Kidney capillary endothelial cell (primary cell): Measurements from ENCODE around the gene MNAT1.
A peak's percentile ranks its signal among the peaks of the same experiment; 100 is the strongest.
"Not testable (repeated sequence)": the region's sequence is repeated elsewhere in the genome, so short reads cannot be mapped to it uniquely, and the experiment has no call there.

Source experiments
- DNase-seq: peaks from one replicate; pipeline ENCODE4 v3.0.0-alpha.2; 2018; ENCODE audit warnings: low spot score

MNAT1 gene

GRCh38 chr14:60882219-60882618 is 147.7 kb downstream of the MNAT1 start:
- no peak for DNase-seq

GRCh38 chr14:60884134-60884533 is 149.6 kb downstream of the MNAT1 start:
- no peak for DNase-seq

DNA sequence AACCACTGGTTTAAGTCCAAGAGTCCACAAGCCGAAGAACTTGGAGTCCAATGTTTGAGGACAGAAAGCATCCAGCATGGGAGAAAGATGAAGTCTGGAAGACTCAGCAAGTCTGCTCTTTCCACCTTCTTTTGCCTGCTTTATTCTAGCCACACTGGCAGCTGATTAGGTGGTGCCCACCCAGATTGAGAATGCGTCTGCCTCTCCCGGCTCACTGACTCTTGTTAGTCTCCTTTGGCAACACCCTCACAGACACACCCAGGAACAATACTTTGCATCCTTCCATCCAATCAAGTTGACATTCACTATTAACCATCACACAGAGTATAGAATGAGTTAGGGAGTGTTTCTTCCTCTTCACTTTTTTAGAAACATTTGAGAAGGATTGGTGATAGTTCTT is 156.1 kb downstream of the MNAT1 start:
- DNase-seq: not testable (repeated sequence)

DNA sequence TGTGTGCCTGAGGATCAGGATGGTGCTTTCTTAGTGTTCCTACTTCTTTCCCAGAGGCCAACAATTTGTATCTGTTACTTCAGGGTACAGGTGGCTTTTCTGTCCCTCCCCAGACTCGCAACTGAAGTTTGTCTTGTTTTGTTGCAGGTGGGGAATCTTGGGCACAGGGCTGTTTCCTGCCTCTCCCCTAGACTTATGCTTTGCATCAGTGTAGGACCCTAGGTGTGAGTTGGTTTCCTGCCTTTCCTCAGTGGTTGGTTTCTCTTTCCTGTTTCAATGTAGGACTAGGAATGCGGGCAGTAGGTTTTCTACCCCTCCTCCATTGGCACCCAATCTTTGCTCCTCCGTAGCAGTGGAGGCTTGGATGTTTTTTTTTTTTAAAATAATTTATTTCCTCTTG is 159.3 kb downstream of the MNAT1 start:
- DNase-seq: no peak

GRCh38 chr14:60904381-60904780 is 169.8 kb downstream of the MNAT1 start:
- no peak for DNase-seq

DNA sequence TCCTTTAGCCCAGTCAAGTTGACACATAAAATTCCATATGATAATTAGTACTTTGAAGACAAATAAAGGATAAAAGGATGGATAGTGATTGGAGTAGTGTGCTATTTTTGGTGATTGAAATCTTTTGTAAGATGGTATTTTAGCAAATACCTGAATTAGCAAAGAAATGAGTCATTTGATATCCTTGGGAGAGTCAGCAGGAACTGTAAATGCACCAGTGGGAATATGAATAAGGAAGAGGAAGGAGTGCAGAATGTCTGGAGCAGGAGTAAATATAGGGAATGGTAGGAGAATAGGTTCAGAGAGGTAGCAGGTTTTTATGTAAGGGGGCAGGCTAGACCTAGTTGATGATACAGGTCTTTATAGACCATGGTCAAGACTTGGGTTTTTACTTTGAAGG is 171.4 kb downstream of the MNAT1 start:
- DNase-seq: peak; percentile 6

DNA sequence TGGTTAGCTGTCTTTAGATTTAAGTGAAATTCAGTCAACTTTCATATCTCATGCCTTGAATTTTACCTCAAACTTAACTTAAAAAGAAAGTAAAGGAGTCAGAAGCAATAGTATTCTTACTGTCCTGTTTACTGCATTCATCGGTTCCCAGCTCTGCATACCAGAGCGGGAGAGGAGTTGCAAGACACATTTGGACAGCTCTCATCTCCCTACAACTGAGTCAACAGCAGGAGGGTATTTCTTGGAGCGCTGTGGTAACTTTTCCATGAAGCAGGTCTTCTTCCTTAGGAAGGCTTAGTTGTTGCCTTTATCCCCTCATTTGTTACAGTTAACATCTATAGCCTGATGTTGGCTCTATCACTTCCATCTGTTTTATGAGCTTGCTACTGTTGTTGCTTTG is 181.2 kb downstream of the MNAT1 start:
- DNase-seq: no peak

DNA sequence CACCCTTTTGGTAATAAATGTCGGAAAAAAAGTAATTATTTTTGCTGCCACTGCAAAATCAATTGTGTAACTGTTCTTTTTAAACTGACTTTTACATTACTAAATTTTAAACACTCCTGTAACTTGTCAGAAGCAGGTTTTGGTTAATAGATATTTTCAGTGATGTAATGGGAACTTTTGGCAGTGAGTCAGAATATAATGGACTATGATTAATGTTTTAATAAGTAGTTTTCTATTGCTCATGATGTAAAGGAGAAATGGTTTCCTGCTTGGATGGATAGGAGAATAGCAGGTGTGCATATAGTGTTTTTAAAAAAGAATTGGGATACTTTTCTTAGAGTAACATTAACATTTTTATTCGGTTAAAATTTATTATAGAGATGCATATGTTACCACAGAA is 187.5 kb downstream of the MNAT1 start:
- peak; percentile 7 for DNase-seq

DNA sequence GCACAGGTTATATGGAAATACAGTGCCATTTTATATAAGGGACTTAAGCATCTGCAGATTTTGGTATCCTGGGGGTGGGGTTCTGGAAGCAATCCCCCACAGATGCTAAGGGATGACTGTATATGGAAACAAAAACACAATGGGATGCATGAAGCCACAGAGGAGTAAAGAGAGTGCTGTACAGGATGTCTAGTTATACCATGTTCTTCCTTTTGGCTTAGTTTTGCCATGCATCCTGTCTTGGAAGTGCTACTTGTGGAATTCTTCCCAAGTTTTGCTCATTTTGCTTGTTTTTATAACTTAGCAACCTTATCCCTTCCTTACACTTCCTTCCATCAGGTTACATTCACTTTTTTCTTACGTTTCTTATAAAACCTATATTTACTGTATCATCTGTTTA is 190.7 kb downstream of the MNAT1 start:
- peak; percentile 15 for DNase-seq

DNA sequence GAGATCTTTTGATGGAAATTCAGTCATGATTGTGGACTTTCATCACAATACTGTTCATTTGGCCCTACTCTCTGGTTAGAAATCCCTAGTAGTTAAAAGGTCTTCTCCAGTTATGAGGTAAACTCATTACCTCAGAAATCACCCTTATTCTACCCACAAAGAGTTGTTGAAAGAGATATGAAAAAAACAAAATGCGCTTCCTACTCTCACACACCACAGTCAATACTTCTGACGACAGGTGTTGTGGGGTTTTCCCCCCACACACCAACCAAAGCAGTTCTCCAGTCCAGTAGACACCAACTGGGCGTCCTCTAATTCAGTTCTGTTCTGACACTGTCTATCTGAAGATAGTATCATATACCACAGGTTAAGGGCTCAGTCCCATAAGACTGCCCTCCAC is 191.4 kb downstream of the MNAT1 start:
- no peak for DNase-seq

- no peak for DNase-seq
Measured at GRCh38 chr14:60931218-60931617, 196.7 kb downstream of the MNAT1 start.

DNA sequence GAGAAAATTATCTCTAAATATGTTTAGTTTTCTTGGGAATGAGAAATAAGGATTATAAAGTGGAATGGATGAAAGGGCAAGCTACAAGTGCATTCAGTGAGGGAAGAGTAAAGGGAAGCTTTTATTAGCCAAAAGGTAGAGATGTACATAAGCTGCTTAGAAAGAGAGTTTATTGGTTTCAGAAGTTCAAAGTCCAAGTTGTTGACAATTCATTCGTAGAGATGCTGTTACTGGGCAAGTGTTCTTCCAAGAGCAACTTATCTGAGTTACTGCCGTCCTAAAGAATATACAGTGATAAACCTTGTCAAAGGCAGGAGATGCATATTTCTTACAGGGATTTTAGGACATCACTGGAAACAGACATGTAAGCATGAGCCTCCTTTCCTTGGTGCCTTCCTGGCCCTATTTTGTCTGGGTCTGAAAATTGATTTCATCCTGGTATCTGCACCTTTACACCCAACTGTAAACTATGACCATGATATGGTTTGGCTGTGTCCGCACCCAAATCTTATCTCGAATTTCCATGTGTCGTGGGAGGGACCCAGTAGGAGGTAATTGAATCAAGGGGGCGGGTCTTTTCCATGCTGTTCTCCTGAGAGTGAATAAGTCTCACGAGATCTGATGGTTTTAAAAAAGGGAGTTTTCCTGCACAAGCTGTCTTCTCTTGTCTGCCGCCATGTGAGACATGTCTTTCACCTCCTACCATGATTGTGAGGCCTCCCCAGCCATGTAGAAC is 199.5 kb downstream of the MNAT1 start:
- no peak for DNase-seq

GRCh38 chr14:60935319-60935718 is 200.8 kb downstream of the MNAT1 start:
- no peak for DNase-seq

DNA sequence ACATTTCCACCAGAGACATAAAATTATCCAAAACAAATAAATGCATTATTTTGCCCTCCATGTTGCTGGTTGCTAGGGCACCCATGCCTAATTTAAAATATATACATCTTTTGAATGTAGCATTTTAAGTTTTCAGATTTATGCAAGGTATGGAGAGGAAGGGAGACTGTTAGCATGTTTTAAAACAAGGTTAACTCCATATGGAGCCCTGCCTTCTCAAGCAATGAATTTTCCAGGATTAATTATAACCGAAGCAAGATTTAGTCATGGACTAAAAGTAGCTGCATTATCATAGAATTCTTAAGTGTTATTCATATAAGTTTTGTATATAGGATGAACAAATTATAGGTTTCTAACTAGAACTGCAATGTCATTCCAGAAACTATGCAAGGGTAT is 209.1 kb downstream of the MNAT1 start:
- no peak for DNase-seq

DNA sequence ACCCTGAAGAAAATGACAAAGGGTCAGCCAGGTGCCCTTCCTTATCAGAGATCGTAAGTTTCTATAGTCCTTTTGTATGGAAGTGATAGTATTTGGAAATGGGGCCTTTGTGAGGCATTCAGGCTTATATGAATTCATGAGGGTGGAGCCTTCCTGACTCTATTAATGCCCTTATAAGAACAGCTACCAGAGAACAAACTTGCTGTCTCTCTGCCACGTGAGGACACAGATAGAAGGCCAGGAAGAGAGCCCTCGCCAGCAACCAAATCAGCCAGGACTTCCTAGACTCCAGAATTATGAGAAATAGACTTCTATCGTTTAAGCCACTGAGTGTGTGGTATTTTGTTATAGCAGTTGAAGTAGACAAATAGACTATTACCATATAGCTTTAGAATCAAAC is 209.6 kb downstream of the MNAT1 start:
- no peak for DNase-seq

GRCh38 chr14:60945984-60946383 is 211.4 kb downstream of the MNAT1 start:
- no peak for DNase-seq

DNA sequence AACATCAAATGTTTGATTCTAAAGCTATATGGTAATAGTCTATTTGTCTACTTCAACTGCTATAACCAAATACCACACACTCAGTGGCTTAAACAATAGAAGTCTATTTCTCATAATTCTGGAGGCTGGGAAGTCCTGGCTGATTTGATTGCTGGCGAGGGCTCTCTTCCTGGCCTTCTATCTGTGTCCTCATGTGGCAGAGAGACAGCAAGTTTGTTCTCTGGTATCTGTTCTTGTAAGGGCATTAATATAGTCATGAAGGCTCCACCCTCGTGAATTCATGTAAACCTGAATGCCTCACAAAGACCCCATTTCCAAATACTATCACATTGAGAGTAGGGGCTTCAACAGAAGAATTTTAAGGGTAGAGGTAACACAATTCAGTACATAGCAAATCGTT is 212.2 kb downstream of the MNAT1 start:
- DNase-seq: no peak

- no peak for DNase-seq
Measured at GRCh38 chr14:60951776-60952435, 217.3 kb downstream of the MNAT1 start.

DNA sequence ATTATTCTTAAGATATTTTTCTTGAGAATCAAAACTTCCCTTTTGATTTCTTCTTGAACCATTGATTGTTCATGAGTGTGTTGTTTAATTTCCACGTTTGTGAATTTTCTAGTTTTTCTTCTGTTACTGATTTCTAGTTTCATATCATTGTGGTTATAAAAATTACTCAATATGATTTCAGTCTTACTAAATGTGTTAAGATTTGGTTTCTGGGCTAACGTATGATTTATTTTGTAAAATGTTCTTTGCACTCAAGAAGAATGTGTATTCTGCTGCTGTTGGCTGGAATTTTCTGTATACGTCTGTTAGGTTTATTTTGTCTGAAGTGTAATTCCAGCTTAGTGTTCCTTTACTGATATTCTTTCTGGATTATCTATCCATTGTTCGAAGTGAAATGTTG is 221.6 kb downstream of the MNAT1 start:
- DNase-seq: no peak

DNA sequence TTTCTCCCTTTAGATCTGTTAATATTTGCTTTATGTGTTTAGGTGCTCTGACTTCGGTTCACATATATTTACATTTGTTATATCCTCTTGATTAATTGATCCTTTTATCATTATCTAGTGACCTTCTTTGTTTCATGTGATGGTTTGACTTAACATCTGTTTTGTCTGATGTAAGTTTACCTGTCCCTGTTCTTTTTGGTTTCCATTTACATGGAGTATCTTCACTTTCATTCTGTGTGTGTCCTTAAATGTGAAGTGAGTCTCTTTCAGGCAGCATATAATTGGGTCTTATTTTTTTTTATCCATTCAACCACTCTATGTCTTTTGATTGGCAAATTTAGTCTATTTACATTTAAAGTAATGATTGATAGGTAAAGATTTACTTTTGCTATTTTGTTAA is 222.1 kb downstream of the MNAT1 start:
- DNase-seq: no peak

DNA sequence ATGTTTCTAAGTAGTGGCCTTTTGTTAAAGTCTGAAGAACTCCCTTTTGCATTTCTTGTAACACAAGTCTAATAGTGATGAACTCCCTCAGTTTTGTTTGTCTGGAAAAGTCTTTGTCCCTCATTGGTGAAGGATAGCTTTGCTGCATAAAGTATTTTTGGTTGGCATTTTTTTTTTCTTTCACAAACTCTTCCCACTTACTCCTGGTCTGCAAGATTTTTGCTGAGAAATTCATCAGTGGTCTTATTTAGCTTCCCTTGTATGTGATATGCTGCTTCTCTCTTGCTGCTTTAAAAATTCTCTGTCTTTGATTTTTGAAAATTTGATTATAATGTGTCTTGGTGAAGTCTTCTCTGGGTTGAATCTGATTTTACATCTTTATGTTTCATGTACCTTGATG is 223.6 kb downstream of the MNAT1 start:
- no peak for DNase-seq

DNA sequence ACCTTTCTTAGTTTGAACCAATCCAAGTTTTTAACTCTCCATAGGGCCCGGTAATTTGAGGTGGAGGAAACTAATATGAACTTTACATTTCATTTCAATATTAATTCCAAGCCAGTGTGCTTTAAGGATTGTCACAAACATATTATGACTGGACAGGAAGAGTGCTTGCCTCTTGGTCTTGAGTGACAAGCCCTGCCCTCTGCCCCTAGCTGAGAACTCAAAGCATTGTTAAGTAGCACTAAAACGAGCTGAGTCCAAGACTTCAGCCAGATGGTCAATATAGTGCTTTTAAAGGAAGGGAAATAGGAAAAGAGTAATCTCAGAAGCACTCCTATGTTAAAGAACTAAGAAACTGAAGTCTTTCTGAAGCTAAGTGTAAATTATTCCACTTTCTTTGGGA is 229.2 kb downstream of the MNAT1 start:
- DNase-seq: no peak

GRCh38 chr14:60964904-60965303 is 230.3 kb downstream of the MNAT1 start:
- DNase-seq: no peak

DNA sequence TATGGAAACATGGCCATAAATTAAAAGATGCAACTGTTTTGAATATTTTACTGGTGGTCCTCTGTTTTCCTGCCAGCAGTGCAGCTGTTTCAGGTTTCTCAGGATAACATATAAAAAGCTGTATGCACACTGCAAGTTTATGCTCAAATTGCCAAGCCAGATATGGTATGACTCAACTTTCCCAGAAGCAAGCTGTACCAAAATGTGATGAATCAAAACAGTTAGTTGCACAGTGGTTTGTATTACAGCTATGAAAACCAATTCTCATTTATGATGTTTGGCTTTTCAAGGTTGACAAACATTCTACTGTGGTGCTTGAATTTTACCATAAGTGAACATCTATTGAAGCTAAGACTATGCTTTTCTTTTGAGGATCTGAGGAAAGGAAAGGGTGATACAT is 230.8 kb downstream of the MNAT1 start:
- no peak for DNase-seq
